ENCODE results near the gene CKM.
"Not testable (repeated sequence)": the region's sequence is repeated elsewhere in the genome, so short reads cannot be mapped to it uniquely, and the experiment has no call there.

Gene CKM

DNA sequence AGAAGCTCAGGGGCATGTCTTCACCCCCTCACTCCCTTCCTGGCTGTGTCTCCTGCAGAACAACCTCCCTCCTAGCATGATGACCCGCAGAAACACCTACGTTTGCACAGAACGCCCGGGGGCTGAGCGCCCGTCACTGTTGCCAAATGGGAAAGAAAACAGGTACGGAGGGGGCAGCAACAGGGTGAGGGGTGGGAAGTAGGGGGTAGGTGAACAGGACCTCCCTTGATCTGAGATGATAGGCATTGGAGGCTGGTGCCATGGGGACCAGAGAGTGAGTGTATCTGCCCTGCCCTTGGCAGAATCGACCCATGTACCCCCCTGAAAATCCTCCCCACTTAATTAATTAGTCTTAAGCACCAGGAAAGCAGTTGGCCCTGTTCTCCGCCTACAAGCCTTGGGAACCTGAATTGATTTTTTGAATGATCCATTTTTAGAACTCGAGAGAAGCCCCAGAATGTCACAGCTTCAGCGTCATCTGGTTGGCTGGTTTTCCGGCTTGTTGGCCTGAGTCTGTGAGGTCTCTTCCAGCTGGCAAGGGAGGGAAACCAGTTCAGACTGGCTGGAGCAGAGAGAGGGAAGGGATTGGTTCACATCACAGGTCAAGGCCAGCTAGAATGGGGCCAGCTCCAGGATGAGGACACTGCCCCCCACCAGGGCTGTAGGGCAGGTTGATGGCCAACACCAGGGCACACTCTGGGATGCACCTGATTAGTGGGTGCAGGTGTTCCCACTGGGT lies 28.2 kb downstream of the CKM start:
- in situ Hi-C loops (cut with MboI; ENCODE audit: low sequenced_read_pairs) = no loop called here

DNA sequence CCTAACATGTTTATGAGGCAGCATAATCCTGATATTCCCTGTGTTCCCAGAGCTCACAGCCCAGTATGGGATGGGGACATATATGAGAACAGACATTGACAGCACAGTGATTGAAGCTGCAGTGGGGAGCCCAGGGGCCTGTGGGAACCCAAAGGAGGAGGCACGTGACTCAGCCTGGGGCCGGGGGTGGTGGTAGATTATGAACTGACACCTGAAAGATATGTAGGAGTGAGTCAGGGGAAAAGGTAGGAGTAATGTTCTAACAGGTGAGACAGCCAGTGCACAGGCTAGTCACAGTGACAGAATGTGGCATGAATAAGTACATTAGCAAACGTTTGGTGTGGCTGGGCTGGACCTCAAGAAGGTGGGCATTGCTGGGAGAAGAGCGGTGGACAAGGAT lies 29.0 kb downstream of the CKM start:
- in situ Hi-C loops (cut with MboI; ENCODE audit: low sequenced_read_pairs) = no loop called here

DNA sequence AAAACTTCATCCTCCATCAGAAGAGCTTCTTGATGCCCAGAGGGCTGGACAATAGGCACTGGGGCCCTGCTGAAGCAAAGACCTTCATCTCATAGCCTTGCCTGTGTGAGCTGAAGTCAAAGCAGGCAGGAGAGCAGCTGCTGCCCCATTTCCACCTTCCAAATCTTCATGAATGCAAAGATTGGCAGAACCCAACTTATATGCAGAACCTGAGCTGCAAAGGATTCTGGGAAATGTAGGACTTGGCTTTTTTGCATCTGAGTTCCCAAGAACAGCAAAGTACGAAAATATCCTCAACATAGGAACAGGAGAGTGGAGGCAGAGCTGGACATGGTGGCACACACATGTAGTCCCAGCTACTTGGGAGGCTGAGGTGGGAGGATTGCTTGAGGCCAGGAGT lies 30.8 kb downstream of the CKM start:
- in situ Hi-C loops (cut with MboI; ENCODE audit: low sequenced_read_pairs) = no loop called here

DNA sequence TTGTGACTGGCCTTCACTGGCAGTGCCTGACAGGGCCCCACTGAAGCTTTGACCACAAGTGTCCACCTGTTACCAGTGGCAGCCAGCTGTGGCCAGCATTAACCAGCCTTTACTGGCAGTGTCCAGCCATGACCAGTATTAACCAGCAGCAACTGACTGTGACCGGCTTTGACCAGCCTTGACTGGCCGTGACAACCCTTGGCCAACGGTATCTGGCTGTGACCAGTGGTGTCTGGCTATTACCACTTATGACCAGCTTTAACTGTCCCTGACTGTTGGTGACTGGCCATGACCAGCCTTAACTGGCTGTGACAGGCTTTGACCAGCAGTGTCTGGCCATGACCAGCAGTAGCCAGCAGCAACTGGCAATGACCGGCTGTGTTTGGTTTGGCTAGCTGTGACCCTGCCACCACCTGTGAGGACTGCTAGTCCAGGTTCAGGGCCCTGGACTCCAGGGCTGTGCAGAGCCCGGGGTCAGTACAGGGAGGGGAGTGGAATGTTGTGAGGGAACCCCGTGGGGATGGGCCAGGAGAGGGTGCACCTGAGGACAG lies 32.2 kb downstream of the CKM start:
- in situ Hi-C loops (cut with MboI; ENCODE audit: low sequenced_read_pairs) = no loop called here

DNA sequence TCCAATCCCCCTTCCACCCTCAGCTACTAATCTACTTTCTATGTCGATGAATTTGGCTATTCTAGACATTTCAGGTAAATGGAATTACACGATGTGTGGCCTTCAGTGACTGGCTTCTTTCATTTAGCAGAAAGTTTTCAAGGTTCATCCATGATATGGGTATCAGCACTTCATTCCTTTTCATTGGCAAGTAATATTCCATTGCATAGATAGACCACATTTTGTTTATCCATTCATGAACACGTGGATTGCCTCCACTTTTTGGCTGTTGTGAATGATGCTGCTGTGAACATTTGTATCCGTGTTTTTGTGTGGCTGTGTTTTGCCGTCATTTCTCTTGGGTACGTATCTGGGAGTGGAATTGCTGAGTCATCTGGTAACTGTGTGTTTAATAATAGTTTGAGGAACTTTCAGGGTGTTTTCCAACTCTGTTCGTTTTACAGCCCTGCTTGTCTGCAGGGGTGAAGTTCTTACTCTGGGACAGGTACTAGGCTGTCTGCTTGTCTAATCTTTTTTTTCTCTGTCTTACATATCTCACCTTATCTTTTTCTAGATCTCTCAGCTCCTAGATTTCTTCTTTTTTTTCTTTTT lies 39.1 kb downstream of the CKM start:
- in situ Hi-C loops (cut with MboI; ENCODE audit: low sequenced_read_pairs) = no loop called here

DNA sequence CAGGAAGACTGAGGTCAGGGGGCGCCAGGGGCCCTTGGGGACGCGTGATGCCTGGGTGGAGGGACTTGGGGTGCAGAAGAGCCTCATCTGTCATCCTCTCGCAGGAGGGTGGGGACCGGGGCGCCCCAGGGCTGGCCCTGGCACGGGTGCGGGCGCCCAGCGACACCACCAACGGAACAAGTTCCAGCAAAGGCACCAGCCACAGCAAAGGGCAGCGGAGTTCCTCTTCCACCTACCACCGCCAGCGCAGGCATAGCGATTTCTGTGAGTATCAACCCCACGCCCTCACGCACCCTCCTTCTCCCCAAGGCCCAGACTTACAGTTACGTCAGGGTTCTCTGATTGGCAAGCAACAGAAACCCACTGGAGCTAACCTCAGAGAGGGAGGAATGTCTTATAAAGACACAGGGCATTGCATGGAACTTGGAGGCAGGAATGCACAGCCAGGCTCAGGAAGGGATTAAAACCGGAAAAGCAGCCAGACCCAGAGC lies 42.2 kb downstream of the CKM start:
- in situ Hi-C loops (cut with MboI; ENCODE audit: low sequenced_read_pairs) = no loop called here

DNA sequence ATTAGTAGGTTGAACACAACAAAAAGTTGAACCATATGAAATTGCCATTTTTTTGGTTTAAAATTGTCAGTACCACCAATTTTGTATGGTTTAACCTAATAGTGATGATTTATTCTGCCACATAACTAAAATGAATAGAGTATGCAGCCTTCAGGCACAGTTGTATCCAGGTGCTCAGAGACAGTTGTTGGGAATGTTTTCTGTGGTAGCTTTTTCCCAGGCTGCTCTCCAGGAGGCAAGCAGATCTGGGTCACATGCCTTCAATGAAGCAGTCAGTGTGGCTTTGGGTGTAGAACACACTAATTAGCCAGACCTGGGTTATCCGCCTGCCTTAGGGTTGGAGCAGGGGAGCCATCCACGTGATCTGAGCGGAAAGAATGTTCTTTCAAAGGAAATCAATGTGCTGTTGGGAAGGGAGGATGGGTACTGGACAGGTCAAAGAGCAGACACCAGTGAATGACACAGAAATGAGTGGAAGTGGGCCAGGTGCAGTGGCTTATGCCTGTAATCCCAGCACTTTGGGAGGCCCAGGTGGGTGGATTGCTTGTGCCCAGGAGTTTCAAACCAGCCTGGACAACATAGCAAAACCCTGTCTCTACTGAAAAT lies 43.0 kb downstream of the CKM start:
- in situ Hi-C loops (cut with MboI; ENCODE audit: low sequenced_read_pairs) = no loop called here

DNA sequence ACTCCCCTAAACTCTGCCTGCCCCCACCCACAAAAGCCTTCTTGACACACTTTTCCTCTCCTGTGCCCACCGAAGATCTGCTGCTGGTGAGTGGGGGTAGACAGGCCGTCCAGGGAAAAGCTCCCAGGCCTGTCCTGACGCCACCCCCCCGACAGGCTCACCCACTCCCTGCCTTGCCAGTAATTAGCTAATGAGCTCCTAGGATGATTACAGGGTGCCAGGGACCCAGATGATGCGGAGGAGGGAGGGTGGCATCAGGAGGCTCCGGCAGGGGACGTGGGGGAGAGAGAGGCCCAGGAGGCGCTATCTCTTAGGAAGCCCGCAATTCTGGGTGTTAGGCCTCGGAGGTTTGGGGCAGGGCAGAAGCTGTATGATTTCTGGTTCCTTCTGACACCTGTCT lies 44.6 kb downstream of the CKM start:
- in situ Hi-C loops (cut with MboI; ENCODE audit: low sequenced_read_pairs) = no loop called here

DNA sequence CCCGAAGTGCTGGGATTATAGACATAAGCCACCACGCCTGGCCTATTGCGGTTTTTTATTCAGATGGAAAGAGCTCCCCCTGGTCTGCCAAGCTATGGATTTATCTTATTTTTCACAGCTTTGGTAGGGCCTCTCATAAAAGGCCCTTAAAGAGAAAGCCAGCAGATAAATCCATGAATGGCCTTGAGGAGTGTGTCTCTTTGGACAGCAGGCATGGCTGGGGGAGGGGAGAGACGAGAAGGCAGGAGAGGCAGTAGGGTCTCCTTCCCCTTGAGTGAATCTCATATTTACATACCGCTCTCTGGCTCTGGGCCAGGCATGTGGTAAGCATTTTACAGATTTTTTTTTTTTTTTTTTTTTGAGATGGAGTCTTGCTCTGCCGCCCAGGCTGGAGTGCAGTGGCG lies 46.4 kb downstream of the CKM start:
- in situ Hi-C loops (cut with MboI; ENCODE audit: low sequenced_read_pairs) = no loop called here

DNA sequence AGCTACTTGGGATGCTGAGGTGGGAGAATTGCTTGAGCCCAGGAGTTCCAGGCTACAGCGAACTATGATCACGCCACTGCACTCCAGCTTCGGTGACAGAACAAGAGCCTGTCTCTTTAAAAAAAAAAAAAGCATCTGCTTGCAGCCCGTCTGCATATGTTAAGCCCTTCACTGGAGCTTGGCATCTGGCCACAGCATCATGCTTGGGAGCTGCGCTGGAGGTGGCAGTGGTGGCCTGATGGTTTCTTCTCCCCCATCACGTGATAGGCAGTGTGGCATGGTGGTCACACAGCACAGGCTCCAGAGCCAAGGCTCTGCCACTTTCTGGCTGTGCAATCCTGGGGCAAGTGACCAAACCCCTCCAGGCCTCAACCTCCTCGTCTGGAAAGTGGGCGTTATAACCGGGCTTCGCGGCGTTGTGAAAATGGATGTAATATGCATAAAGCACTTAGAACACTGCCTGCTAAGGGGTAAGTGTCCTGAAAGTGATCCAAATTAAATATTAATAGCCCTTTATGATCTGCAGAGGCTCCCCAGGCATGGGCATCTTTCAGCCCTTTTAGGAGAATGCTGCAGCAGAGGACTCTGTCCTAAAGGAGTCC lies 47.2 kb downstream of the CKM start:
- in situ Hi-C loops (cut with MboI; ENCODE audit: low sequenced_read_pairs) = no loop called here

DNA sequence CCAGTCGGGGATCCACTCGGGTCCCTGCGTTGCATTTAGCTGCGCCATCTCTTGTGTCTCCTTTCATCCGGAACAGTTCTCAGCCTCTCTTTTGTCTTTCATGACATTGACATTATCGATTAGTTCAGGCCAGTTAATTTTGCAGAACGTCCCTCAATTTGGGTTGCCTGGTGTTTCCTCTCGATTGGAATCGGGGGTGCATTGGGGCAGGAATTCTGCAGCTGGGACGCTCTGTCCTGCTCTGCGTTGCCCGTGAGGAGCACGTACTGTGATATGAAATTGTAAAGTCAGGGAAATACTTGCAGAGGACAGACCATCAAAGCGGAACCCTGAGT lies 49.2 kb downstream of the CKM start:
- in situ Hi-C loops (cut with MboI; ENCODE audit: low sequenced_read_pairs) = no loop called here

DNA sequence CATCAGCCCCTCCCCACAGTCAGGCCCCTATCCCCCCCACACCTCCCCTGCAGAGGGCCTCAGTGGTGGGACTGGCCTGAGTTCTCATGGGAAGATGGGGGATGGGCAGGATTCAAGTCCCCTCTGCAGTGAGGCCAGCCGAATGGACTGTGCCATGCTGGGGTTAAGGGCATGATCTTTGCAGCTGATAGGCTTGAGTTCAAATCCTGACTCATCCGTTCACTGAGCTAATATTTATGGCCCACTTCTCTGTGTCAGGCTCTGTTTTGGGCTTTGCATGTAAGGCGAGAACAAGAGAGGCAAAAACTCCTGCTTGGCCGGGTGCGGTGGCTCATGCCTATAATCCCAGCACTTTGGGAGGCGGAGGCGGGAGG lies 51.0 kb downstream of the CKM start:
- in situ Hi-C loops (cut with MboI; ENCODE audit: low sequenced_read_pairs) = no loop called here

DNA sequence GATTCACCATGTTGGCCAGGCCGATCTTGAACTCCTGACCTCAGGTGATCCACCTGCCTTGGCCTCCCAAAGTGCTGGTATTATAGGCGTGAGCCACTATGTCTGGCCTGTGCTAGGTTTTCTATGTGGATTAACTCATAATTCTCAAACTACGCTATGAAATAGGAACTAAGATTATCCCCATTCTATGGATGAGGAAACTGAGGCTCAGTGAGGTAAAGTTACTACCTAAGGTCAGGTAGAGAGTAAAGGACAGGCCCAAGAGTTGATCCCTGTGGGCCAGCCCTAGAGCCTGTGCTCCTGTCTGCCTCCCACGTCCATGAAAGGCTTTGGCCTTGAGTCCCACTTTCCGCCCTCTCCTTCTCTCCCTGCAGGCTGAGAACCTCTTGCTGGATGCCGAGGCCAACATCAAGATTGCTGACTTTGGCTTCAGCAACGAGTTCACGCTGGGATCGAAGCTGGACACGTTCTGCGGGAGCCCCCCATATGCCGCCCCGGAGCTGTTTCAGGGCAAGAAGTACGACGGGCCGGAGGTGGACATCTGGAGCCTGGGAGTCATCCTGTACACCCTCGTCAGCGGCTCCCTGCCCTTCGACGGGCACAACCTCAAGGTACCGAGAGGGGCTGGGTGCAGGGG lies 51.5 kb downstream of the CKM start:
- in situ Hi-C loops (cut with MboI; ENCODE audit: low sequenced_read_pairs) = no loop called here

DNA sequence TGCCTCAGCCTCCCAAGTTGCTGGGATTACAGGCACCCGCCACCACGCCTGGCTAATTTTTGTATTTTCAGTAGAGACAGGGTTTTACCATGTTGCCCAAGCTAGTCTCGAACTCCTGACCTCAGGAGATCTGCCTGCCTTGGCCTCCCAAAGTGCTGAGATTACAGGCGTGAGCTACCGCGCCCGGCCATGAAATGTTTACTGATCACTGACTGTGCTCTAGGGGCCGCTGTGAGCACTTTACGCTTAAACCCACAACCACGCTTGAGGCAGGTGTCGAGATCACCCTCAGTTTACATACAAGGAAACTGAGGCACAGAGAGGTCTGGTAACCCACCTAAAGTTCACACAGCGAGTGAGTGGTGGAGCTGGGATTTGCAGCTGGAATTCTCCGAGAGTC lies 52.7 kb downstream of the CKM start:
- in situ Hi-C loops (cut with MboI; ENCODE audit: low sequenced_read_pairs) = not testable (repeated sequence)

DNA sequence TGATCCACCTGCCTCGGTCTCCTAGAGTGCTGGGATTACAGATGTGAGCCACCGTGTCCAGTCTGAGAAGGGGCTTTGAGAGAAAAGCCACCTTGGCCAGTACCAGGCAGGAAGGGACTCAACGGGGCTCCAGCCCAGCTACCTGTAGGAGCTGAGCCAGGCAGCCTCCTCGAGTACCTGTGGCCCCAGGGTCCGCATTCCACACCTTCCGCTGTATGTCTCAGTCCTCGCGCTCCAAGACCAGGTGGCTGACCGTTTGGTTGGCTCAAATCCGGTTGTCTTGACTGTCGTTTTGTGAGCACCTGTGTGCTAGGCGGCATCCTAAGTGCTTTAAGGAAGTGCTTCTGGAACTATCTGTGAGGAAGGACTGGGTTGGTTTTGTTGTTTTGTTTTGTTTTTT lies 55.4 kb downstream of the CKM start:
- in situ Hi-C loops (cut with MboI; ENCODE audit: low sequenced_read_pairs) = no loop called here

DNA sequence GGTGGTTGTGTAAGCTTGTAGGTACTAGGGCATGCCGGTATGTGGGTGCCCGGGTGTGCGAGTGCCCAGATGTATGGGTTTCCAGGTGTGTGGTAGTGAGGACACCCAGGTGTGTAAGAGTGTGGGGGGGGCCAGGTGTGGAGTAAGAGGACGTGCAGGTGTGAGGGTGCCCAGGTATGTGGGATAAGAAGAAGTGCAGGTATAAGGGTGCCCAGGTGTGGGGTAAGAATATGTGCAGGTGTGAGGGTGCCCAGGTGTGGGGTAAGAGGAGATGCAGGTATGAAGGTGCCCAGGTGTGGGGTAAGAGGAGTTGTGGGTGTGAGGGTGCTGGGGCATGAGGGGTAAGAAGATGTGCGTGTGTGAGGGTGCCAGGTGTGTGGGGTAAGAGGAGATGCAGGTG lies 57.3 kb downstream of the CKM start:
- in situ Hi-C loops (cut with MboI; ENCODE audit: low sequenced_read_pairs) = no loop called here

DNA sequence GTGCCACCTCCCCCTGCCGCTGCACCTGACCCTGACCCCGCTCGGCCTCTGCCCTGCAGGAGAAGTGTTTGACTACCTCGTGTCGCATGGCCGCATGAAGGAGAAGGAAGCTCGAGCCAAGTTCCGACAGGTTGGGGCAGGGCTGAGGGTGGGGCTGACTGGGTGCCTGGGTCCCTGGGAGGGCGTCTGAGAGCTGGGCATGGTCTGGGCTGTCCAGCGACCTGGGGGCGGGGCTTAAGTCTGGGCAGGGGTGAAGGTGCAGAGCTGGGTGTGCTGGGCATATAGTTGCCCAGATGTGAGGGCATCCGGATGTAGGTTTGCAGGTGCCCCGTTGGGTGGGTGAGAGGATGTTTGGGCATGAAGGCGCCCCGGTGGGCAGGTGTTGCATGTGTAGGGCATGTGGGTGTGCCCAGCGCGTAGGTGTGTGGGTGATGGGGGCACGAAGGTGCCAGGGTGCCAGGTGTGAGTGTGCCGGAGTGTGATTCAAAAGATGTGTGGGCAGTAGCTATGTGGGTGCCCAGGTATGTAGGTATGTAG lies 57.8 kb downstream of the CKM start:
- in situ Hi-C loops (cut with MboI; ENCODE audit: low sequenced_read_pairs) = no loop called here

DNA sequence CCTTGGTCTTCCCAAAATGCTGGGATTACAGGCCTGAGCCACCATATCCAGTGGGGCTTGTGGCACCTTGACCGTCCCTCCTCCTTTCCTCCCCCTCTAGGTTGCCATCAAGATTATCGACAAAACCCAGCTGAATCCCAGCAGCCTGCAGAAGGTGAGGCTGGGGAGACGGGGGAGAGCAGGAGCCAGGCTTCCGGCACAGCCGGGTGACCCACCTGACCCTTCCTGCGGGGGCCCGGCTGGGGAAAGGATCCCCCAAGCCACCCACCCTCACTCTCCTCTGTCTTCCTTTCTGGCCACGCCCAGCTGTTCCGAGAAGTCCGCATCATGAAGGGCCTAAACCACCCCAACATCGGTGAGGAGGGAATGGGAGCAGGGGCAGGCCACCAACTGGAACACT lies 59.7 kb downstream of the CKM start:
- in situ Hi-C loops (cut with MboI; ENCODE audit: low sequenced_read_pairs) = no loop called here

DNA sequence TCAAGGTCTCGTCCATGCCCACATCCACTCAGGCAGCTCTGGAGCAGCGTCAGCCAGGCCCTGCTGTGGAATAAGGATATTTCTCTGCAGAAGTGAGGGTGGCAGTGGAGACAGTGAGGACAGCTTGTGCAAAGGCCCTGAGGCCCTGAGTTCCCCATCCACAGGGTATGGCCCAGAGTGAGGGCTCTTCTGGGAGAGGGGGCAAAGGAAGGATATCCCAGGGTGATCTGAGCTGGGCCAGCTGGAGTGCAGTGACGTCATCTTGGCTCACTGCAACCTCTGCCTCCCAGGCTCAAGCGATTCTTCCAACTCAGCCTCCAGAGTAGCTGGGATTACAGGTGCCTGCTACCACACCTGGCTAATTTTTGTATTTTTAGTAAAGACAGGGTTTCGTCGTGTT lies 60.1 kb downstream of the CKM start:
- in situ Hi-C loops (cut with MboI; ENCODE audit: low sequenced_read_pairs) = no loop called here

DNA sequence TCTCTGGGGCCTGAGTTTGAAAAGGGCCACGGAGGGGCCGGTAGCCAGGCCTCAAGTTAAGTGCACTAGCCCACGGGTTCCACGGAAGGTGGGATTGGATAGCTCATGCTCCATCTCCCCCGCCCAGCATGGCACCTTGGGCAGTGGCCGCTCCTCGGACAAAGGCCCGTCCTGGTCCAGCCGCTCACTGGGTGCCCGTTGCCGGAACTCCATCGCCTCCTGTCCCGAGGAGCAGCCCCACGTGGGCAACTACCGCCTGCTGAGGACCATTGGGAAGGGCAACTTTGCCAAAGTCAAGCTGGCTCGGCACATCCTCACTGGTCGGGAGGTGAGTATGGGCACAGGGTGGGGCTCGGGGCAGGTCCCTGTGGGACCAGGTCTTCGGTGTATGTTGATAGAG lies 63.8 kb downstream of the CKM start:
- in situ Hi-C loops (cut with MboI; ENCODE audit: low sequenced_read_pairs) = no loop called here

DNA sequence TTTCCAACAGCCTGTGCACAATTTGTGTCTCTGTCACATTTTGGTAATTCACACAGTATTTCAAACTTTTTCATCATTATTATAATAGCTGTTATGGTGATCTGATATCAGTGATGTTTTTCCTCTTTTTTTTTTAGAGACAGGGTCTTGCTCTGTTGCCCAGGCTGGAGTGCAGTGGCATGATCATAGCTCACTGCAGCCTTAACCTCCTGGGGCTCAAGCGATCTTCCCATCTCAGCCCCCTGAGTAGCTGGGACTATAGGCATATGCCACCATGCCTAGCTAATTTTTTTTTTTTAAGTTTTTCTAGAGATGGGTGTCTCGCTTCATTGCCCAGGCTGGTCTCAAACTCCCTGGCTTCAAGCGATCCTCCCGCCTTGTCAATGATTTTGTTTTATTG lies 65.8 kb downstream of the CKM start:
- in situ Hi-C loops (cut with MboI; ENCODE audit: low sequenced_read_pairs) = no loop called here

Measured in HL-60/S4 treated with phorbol 12-myristate 13-acetate at 8.2 ng/mL for 4 days and 3 days (cell line).